HG03442 (cell line): Measurements from ENCODE around the gene MFRP.

Experiments used
- ATAC-seq: cut with Tn5 transposase; IDR thresholded peaks from one replicate; pipeline ENCODE4 v1.9.1; 2021; ENCODE audit warnings: mild to moderate bottlenecking, moderate library complexity; ENCODE audit not compliant: unreplicated experiment

Gene MFRP

DNA sequence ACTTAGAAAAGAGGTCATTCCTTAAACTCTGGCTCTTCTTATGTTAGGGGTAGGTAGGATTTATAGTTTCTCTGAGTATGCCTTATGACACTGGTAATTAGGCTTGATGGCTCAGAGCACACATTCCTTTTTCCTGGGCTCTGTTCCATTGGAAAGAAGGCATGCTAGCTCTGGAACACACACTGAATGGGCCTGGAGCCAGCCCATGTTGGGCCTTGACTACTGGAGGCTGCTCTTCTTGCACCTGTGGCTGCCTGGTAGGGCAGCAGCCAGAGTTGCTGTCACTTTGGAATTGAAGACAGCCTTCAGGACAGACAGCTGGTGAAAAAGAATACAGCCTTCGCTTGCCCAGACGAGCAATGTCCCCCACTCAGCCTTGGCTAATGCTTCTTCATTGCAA is 47.8 kb downstream of the MFRP start:
- no peak for ATAC-seq

DNA sequence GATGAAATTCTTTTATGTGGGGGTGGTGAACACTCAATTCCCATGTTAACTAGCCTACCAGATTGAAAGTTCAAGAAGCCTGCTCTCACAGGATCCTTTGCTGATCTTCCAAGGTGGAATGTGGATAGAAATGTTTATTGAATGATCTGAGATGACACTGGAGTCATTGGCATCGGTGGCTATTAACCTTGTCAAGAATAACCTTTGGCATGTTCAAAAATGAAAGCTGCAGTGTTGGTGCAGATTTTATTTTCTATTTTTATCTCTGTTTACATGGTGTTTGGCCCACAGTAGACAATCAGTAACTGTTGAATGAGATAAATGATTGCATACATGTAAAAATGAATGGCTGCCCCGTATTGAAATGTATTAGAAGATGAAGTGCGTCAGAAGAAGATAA is 48.6 kb downstream of the MFRP start:
- ATAC-seq = no peak

- ATAC-seq = no peak
Observed at GRCh38 chr11:119295178-119295577, 51.3 kb downstream of the MFRP start.

DNA sequence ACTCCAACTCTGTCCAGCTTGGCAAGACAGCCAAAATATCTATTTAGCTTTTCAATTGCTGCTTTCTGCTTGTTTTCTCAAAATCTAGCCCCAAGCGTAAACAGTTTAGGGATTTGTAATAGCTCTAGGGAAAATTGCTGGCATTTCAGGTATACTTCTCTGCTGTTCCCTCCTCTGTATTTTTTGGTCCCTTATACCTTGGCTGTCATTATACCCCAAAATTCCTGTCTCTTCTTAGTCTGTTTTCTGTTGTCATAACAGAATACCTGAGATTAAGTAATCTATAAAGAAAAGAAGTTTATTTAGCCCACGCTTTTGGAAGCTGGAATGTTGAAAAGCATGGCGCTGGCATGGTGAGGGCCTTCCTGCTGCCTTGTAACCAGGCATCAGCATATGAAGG is 53.0 kb downstream of the MFRP start:
- ATAC-seq = no peak

DNA sequence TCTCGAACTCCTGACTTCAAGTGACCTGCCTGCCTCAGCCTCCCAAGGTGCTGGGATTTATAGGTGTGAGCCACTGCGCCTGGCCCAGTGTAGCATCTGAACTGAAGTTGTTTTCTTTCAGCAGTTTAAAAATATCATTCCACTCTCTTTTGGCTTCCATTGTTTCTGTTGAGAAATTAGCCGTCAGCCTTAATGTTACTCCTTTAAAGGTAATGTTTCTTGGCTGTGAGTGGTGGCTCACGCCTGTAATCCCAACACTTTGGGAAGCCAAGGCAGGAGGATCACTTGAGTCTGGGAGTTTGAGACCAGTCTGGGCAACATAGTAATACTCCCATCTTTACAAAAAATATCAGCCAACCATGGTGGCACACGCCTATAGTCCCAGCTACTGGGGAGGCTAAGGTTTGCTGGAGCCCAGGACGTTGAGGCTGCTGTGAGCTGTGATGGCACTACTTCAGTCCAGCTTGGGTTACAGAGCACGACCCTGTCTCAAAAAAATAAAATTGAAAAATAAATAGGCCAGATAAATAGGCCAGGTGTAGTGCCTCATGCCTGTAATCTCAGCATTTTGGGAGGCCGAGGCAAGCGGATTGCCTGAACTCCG is 55.5 kb downstream of the MFRP start:
- no peak for ATAC-seq
